HG02623 (cell line): ENCODE measurements around the gene COPG1.
A peak's percentile ranks its signal among the peaks of the same experiment; 100 is the strongest.

Experiments
- ATAC-seq: cut with Tn5 transposase; IDR thresholded peaks from one replicate; pipeline ENCODE4 v1.9.1; 2021; ENCODE audit warnings: moderate library complexity; ENCODE audit not compliant: unreplicated experiment

The COPG1 gene

DNA sequence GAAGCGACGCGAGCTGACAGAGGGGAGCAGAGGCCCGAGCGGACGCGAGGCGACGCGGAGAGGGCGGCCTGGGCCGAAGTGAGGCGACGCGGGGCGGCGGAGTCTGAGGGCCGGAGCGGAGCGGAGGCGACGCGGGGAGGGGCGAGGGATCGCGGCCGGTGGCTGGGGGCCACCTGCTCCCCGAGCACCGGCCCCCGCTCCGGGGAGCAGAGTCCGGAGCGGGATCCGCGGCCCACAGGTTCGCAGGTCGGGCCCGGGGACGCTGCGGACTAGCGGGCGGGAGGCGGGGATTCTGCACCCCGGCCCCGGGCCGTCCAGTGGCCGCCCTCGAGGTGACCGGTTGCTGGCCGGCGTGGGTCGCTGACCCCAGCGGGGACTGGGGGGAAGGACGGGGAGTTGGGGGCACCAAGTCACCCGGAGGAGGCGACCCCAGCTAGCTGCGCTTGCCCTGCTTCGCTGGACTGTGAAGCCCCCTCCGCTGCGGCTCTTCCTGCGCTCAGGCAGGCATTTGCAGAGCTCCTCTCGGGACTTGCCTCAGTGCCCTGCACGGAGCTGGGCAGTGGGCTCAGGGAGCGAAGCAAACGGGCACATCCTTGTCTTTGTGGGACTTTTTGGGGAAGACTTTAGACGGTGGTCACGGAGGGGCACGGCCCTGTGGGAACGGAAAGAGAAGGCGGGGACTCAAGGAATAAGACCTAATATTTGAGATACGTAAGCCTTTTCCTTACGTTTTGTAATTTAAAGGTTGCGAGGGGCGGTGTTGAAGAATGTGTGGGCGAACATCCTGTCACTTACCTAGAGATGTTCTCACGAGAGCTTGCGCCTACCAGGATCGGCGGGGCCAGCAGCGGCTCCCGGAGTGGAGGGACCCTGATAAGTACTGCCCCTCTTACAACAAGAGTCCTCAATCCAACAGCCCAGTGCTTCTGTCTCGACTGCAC, 29.8 kb downstream of the COPG1 start:
- ATAC-seq, result no peak

DNA sequence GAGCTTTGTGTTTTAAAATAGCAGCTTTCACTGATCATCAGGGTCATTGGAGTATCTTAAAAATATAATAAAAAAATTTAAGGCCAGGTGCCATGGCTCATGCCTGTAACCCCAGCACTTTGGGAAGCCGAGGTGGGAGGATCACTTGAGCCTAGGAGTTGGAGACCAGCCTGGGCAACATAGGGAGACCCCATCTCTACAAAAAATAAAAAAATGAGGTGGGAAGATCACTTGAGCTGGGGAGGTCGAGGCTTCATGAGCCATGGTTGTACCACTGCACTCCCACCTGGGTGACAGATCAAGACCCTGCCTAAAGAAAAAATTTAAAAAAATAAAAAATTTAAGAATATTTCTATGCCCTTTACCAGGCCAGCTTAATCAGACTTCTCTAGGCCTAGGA, 30.8 kb downstream of the COPG1 start:
- ATAC-seq, result no peak

DNA sequence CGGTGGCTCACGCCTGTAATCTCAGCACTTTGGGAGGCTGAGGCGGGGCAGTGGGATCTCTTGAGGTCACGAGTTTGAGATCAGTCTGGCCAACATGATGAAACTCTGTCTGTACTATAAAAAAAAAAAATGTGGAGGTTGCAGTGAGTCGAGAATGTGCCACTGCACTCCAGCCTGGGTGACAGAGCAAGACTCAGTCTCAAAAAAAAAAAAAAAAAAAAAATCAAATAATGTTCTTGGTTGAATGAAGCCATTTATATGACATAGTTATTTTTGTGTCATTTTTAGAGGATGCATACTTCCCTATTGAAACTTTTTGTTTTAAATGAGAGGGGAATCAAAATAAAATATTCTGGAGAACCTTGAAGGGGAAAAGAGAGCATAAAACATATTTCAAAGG, 32.3 kb downstream of the COPG1 start:
- ATAC-seq, result no peak

DNA sequence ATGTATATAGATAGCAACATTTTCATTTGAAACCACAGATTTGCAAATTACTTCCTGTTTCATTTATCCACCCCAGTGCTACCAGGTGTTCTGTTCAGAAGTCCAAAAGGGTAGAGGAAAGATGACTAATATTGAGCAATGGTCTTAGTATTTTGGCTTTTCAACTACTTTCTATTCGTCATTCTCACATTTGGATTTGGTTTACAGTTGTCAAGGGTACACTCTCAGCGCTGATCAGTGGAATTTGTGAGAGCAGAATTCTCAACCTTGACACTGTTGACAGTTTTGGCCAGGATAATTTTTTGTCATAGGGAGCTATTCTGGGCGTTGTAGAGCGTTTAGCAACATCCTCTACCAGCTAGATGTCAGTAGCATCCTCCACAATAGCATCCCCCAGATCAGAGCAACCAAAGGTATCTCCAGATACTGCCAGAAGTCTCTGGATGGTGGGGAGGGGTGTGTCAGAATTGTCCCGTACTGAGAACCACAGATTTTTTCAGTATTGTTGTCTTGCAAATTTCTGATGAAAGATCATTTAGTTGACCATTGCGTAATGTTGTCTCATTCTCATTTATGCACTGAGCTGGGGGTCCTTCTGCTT, 33.4 kb downstream of the COPG1 start:
- peak; percentile 71 for ATAC-seq

DNA sequence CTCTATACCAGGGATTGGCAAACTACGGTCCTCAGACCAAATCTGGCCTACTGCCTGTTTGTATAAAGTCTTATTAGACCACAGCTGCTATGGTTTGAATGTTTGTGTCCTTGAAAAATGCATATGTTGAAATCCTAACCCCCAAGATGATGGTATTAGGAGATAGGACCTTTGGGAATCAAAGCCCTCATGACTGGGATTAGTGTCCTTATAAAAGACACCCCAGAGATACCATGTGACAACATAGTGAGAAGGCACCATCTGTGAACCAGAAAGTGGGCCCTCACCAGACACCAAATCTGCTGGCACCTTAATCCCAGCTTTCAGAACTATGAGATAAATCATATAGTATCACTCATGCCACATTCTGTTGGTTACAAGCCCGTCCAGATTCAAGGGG, 36.7 kb downstream of the COPG1 start:
- no peak for ATAC-seq

DNA sequence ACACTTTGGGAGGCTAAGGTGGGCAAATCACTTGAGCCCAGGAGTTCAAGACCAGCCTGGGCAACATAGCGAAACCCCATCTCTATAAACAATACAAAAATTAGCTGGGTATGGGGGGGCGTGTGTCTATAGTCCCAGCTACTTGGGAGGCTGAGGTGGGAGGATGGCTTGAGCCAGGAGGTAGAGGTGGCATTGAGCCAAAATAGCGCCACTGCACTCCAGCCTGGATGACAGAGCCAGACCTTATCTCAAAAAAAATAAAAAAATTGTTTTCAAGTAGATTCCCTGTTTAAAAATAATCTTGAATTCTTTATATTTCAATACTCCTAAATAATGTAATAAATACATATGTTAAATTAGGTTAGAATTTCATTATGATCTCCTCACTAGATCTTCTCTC, 39.0 kb downstream of the COPG1 start:
- no peak for ATAC-seq

DNA sequence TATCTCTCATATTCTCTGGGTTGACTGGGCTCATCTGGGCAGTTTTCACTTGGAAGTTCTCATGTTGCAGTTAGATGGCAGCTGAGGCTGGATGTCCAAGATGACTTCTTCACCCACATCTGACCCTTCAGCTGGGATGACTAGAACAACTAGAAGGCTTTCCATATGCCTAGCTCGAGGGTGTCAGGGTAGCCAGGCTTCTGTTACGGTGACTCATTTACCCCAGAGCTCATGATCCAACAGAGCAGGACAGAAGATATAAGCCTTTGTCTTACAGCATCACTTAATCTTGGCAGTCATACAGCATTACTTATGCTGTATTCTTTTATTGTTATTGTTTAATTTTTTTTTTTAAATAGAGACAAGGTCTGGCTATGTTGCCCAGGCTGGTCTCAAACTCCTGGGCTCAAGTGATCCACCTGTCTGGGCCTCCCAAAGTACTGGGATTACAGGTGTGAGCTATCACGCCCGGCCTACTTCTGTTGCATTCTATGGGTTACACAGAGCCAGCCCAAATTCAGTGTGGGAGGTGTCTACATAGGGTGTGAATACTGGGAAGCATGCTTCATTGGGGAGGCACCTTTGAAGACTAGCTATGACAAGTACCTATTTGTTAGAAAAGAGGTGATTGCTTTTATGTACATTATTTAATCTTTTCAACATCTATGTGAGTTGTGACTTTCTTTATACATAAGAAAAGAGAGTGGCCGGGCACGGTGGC, 40.0 kb downstream of the COPG1 start:
- no peak for ATAC-seq

DNA sequence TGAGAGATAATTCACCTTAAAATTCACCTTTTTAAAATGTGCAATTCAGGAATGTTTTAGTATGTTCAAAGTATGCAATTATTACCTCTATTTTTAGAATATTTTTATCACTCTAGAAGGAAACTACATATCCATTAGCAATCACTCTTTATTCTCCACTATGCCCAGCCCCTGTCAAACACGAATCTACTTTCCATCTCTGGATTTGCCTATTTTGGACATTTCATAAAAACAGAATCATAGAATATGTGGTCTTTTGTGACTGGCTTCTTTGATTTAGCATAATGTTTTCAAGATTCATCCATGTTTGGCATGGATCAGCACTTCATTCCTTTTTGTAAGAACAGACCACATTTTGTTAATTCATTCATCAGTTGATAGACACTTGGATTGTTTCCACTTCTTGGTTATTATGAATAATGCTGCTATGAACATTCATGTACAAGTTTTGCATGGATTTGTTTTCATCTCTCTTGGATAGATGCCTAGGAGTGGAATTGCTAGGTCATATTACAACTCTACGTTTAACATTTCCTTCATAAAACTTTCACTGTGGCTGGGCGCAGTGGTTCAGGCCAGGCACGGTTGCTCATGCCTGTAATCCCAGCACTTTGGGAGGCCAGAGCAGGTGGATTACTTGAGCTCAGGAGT, 42.0 kb downstream of the COPG1 start:
- ATAC-seq, result no peak

DNA sequence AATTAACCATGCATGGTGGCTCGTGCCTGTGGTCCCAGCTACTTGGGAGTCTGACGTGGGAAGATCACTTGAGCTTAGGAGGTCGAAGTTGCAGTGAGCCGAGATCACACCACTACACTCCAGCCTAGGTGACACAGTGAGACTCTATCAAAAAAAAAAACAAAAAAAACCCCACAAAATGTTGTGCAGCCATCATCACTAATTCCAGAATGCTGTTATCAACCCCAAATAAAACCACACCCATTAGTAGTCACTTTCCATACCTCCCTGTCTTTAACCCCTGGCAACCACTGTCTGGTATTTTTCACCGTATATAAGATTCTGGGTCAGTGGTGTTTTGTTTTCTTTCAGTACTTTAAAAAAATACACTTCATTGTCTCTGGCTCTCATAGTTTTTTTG, 45.9 kb downstream of the COPG1 start:
- ATAC-seq, result no peak

DNA sequence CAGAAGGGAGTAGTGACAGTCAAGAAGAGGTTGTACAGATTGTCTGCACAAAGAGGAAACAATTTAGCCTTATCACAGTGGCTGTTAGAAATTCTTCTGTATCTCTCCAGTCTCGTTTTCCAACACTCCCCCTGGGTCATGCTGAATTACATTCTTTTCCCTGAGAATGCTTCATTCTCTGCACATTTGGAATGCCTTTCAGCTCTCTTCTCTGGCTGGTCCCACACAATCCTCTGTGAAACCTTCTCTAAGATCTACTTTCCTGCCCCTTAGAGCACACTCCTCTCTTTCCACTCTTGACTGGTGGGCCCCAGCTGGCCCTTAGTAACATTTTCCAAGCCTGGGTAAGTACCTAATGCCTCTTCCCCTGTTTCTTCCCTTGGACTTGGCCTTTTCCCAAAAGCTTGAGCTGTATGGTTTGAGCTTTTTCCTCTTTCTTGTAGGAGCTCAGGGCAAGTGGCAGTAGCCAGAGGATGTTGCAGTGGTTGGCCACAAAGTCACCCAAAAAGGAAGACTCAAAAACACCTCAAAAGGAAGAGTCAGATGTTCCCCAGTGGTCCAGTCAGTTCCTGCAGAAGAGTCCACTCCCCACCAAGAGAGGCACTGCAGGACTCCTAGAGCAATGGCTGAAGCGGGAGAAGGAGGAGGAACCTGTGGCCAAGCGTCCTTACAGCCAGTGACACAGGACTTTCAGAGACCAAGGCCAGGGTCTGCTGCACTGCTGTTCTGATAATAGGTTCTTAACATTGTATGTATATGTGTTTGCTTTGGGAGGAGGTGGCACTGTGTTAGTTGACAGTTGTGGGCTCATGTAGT, 54.9 kb downstream of the COPG1 start:
- no peak for ATAC-seq

DNA sequence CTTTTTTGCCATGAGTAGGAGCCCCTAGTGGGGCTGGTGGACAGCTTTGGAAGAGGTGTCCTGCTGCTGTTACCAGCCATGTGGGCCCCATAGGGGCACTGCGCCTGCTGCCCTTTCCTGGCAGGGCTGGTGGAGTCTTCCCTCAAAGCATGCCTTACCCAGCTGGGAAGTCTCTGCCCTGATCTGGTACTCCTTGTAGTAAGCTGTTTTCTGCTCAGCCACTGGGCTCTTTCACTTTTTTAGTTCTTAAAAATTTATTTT, 55.5 kb downstream of the COPG1 start:
- no peak for ATAC-seq

DNA sequence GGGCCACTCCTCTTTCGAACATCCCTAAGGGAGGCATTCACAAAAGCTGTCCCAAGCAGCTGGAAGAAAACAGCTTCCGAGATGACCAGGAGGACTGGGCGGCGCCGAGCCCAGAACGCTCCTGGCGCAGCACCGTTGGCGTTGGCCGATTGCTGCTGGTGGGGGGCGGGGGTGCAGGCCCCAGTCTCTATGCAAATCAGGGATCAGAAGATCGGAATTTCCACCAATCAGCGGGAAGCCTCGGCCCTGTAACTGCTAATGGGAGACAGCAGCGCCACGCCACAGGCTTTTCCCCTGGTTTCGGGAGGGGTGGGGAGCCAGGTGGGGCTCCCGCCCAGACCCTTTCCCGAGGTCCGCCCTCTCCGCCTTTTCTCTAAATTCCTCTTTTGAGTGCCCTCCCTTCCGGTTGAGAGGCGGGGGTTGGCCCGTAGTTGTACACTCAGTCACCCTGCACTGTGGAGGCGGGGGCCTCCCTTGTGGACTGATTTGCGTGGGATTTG, 56.2 kb downstream of the COPG1 start:
- ATAC-seq, result no peak

DNA sequence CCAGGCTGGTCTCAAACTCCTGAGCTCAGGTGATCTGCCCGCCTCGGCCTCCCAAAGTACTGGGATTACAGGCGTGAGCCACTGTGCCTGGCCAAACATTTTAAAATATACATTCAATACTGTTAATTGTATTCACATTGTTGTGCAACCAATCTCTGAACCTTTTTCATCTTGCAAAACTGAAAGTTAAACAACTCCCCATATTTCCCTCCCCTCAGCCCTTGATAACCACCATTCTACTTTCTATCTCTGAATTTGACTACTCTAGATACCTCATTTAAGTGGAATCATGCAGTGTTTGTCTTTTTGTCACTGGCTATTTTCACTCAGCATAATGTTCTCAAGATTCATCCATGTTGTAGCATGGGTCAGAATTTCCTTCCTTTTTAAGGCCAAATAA, 59.2 kb downstream of the COPG1 start:
- no peak for ATAC-seq

DNA sequence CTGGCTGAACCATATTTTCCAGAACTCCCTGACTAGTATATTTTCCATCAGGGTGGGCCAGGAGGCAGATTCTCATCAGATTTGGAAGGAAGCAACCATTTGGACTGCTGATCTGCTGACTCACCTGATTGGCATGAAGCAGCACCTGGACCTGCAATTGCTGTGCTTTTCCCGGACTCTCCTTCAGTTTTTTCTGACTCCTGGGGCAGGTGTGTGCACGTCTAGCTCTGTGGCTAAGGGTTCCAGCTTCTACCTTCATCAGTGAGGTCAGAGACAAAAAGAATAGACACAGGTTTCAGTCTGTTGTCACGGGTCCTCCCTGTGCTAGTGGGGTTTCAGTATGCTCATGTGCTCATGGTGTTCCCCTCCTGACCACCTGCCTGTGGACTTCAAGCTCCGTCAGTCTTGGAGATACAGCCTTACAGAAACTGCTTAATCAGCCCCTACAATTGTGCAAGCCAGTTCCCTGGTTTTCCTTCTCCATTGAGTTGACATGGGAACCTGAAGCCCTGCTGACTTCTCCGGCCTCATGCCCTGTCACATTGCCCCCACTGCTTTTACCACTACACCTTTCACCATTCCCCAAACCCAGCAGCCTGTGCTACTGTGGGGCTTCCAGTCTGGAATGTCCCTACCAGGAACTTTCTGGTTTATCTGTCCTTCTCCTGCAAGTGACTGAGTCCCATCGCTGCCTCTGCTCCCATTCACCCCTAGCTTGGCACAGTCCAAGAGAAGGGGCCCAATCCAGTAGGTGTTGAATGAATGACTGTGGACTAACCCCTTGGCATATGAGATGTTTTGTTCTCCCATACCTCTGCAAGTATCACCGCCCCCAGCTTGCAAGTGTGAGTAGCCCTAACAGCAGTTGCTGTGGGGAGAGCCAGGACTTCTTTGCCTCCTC, 61.0 kb downstream of the COPG1 start:
- ATAC-seq, result peak; percentile 26

DNA sequence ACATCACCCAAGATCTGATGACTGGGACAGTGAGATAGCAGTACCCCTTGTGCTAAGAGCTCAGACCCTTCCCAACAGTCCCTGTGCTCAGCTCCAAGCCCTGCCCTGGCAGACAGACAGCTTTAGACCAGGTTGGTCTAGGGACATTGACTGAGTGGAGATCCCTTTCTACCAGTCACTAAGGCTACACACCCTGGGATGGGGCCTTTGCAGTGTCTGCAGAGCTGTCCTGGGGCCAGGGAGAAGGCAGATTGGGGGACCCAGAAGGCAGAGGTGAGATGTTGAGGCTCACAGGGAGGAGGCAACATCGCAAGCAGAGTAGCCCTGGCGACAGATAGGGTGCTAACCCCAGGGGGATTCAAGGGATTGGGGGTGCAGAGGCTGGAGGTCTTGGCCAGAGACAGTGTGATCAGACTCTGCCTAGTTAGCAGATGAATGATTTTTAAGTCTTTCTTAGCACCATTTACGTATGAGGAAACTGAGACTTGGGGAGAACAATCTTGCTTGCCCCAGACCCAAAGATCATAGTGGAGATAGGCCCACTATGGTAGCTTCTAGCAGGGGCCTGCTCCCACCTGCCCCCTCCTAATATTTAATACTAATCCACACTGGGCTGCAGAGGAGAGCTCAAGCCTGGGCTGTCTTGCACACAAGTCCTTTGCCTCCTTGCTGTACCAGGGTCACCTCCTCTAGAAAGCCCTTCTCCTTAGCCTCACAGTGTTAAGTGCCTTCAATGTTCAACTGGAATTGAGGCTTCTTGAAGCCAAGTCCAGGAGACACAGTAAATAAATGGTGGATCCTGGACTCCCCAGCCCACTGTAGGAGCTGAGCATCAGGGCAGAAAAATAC, 61.9 kb downstream of the COPG1 start:
- ATAC-seq, result no peak

DNA sequence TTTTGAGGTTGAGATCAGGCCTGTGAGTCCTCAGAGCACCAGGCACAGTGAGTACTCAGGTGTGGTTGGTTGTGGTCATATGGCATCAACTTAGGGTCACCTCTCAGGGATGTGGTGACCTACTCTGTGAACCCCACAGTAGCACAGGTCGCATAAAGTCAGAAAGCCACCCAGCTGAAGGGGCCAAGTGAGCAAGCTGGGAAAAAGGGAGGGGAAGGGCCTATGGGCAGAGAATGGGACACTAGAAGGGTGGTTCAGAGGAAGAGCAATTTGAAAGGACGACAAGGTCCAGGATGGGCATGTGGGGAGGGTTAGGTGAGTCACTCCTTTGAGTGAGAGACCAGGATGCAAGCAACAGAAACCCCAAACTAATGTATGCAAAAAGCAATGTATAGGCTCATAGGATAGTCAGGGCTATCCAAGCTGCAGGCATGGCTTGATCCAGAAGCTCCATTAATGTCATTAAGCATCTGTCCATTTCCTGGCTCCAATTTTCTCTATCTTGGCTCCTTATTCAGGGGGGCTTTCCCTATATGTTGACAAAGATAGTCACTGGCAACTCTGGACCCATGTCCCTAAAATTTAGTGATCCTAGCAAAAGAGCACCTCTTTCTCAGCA, 62.7 kb downstream of the COPG1 start:
- no peak for ATAC-seq

DNA sequence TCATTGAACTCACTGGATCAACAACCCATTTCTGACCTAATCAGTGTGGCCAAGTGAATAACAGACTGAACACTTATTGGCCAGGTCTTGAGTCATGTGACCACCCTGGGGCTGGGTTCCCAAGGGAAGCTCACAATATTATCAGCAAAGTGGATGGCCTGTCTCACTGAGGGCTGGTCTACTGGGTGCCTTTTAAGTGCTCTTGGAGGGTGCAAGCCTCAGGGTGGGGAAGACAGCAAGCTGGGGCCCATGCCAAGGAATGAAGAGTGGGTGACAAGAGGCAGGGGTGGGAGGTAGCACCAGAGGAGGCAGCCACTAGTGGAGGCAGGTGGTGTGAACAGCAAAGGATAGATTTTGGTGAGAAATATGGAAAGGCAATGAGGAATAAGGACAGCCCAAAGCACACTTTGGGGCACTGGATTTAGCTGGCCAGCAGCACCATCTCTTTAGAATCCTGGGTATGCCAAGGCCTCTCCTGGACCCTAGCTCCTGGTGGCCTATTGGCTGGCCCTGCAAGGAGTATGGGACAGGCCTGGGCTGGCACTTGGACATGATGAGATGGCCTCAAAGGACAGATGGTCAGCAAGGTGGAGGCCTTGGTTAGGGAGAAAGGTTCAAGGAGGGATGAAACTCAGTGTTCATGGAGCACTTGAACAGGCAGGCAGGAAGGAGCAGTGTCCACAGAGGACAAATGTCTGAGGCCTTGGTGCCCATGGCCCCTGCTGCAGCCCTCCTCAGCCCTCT, 63.4 kb downstream of the COPG1 start:
- ATAC-seq, result no peak

DNA sequence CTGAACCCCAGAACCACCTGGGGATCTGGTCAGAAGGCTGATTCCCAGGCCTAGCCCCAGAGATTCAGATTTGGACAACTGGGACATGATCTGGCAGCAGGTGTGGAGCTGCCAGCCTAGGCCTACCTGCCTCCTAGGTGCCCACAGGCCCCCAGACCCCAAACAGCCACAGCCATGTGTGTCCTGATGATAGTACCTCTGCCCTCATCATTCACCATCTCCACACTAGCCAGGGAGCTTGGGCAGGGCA, 63.9 kb downstream of the COPG1 start:
- no peak for ATAC-seq
